ENCODE results near the gene NOL9.

GRCh38 chr1:6511056-6511455, 43.3 kb downstream of the NOL9 start:
- TF ChIP-seq CTCF (IDR thresholded peaks at IDR 0.05 in 2 of 3, conservative IDR thresholded peaks at IDR 0.05 in 1 of 3; ENCODE audit: control insufficient read depth in 2 of 3, extremely low read depth in 1 of 3, insufficient read depth in 1 of 3, low read depth in 3 of 3, low read length in 3 of 3) (no peak), BACH1 (IDR thresholded peaks at IDR 0.05; ENCODE audit: borderline replicate concordance) (no peak), ZNF384 (IDR thresholded peaks at IDR 0.05; ENCODE audit: borderline replicate concordance, low read depth, low read length) (no peak), SP1 (IDR thresholded peaks at IDR 0.05; ENCODE audit: low read depth, low read length) (no peak)
